Ishikawa (cell line): ENCODE results near the gene MARCHF11.

Experiments
- CEBPB ChIP-seq: IDR thresholded peaks from 2 replicates; pipeline ENCODE4 v1.6.1; 2012
- CREB1 ChIP-seq: IDR thresholded peaks from 2 replicates; pipeline ENCODE4 v1.6.1; 2012; ENCODE audit warnings: low read depth
- EGR1 ChIP-seq: IDR thresholded peaks from 2 replicates; pipeline ENCODE4 v1.6.1; 2012
- EP300 ChIP-seq: IDR thresholded peaks from 2 replicates; pipeline ENCODE4 v1.6.1; 2012; ENCODE audit warnings: borderline replicate concordance
- FOXM1 ChIP-seq: IDR thresholded peaks from 2 replicates; pipeline ENCODE4 v1.6.1; 2012; ENCODE audit warnings: low read depth, borderline replicate concordance
- NFIC ChIP-seq: IDR thresholded peaks from 2 replicates; pipeline ENCODE4 v1.6.1; 2012
- RAD21 ChIP-seq: IDR thresholded peaks from 2 replicates; pipeline ENCODE4 v1.6.1; 2012; ENCODE audit warnings: low read depth
- REST ChIP-seq: IDR thresholded peaks from 2 replicates; pipeline ENCODE4 v1.6.1; 2012; ENCODE audit warnings: low read depth, mild to moderate bottlenecking
- TAF1 ChIP-seq: IDR thresholded peaks from 2 replicates; pipeline ENCODE4 v1.6.1; 2012; ENCODE audit warnings: low read depth, mild to moderate bottlenecking
- TCF12 ChIP-seq: IDR thresholded peaks from 2 replicates; pipeline ENCODE4 v1.6.1; 2012; ENCODE audit warnings: low read depth
- TEAD4 ChIP-seq: IDR thresholded peaks from 2 replicates; pipeline ENCODE4 v1.6.1; 2012
- USF1 ChIP-seq: IDR thresholded peaks from 2 replicates; pipeline ENCODE4 v1.6.1; 2012
- YY1 ChIP-seq: IDR thresholded peaks from 2 replicates; pipeline ENCODE4 v1.6.1; 2012; ENCODE audit warnings: low read depth
- ZBTB7A ChIP-seq: IDR thresholded peaks from 2 replicates; pipeline ENCODE4 v1.6.1; 2012; ENCODE audit warnings: low read depth
- TF ChIP-seq, protein P1 (sequence below): IDR thresholded peaks from 2 replicates; pipeline ENCODE4 v1.6.1; 2012

Gene MARCHF11

DNA sequence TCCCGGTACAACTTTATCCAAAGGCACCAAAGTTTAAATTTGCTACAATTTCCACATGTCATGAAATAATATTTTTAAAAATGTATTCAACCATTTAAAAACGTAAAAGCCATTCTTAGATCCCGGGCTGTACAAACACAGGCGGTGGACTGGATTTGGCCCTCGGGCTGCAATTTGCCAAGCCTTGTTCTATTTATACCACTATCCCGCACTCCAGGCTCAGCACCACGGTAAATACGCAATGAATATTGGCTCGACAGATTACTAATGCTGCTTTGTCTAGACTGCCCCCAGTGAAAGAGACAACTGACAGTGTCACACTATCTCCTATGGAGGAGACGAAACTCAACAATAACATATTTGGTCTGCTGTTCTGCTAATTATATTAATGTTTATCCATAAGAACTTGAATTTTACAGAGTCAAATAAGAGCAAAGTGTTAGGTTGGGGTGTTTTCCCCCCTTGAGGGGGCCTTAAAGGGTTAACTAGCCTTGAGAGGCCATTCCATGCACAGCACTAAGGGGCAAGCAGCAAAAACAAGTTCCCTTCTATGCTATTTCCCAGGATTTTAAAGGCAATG is 98.1 kb downstream of the MARCHF11 start:
- no peak for TF ChIP-seq EP300
- TF ChIP-seq REST, result no peak
- TF ChIP-seq, protein P1, sequence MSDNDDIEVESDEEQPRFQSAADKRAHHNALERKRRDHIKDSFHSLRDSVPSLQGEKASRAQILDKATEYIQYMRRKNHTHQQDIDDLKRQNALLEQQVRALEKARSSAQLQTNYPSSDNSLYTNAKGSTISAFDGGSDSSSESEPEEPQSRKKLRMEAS, result no peak
- no peak for TF ChIP-seq CEBPB
- TF ChIP-seq RAD21, result no peak
- no peak for TF ChIP-seq TEAD4
- no peak for TF ChIP-seq CREB1

DNA sequence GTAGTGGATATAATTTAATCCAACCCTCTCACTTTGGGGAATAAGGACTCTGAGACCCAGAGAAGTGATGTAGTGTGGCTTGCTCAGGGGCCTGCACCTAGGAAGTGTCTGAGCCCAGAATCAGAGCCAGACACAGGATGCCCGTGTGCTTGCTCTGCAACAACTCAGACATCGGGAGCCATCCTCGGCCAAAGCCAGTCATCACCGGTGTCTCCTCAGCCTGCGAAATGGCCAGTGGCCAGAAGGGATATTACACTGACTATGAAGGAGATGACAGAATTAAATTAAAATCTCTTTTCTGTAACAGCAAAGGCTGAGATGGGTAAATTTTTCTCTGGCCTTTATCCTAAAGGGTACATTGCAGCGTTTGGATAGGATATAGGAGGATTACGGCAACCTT is 102.9 kb downstream of the MARCHF11 start:
- TF ChIP-seq ZBTB7A (no peak), YY1 (no peak), CREB1 (no peak), TCF12 (no peak), REST (no peak), TEAD4 (no peak), EP300 (no peak), NFIC (no peak), EGR1 (no peak), USF1 (no peak), FOXM1 (no peak), TAF1 (no peak), CEBPB (no peak), RAD21 (no peak)
- TF ChIP-seq, protein P1, result no peak

DNA sequence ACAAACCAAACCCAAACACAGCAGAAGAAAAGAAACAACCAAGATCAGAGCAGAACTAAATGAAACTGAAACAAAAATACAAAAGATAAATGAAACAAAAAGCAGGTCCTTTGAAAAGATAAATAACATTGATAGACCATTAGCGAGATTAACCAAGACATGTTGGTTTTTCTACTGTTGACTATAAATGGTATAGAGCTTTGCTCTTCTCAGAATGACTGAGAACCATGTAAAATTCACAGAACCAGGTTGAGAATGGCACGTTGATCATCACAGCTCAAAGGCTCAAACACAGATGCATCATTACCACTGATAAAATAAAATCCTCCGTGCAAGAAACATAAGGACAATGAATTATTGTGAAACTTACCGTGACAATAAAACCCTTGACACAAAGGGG is 105.2 kb downstream of the MARCHF11 start:
- TF ChIP-seq NFIC (no peak), TEAD4 (no peak), CEBPB (no peak), TAF1 (no peak), TCF12 (no peak), REST (no peak), EGR1 (no peak), CREB1 (no peak), ZBTB7A (no peak), EP300 (no peak), YY1 (no peak), RAD21 (no peak), FOXM1 (no peak), USF1 (no peak)
- TF ChIP-seq, protein P1, result no peak

- no peak for TF ChIP-seq REST
- TF ChIP-seq EP300, result no peak
- no peak for TF ChIP-seq YY1
- TF ChIP-seq USF1, result no peak
- no peak for TF ChIP-seq ZBTB7A
- no peak for TF ChIP-seq CREB1
- no peak for TF ChIP-seq TAF1
- TF ChIP-seq TCF12, result no peak
- no peak for TF ChIP-seq EGR1
- TF ChIP-seq NFIC, result no peak
- no peak for TF ChIP-seq FOXM1
- no peak for TF ChIP-seq RAD21
- TF ChIP-seq TEAD4, result no peak
- no peak for TF ChIP-seq CEBPB
- TF ChIP-seq, protein P1, result no peak
Observed at GRCh38 chr5:16072616-16073015, 107.0 kb downstream of the MARCHF11 start.
